PFSK-1 (cell line): ENCODE results near the gene WTAP.

Experiments used
- POLR2AphosphoS5 ChIP-seq: IDR thresholded peaks from 2 replicates; pipeline ENCODE4 v1.6.1; 2012; ENCODE audit warnings: low read depth, mild to moderate bottlenecking, control low read depth, low read length, moderate library complexity
- SIN3A ChIP-seq: IDR thresholded peaks from 2 replicates; pipeline ENCODE4 v1.6.1; 2012; ENCODE audit warnings: mild to moderate bottlenecking, low read length, moderate library complexity, borderline replicate concordance; ENCODE audit not compliant: insufficient read depth

GRCh38 chr6:159769470-159769869 is 42.2 kb downstream of the WTAP start:
- TF ChIP-seq SIN3A (no peak), POLR2AphosphoS5 (no peak)
